Neutrophil (primary cell): ENCODE results near the gene CHTOP.

ENCODE experiments used
- H3K27ac ChIP-seq: fragments of 200-600 bp; sonication (generic); 2 replicates; pipeline ENCODE4 v1.5.1; 2016; ENCODE audit warnings: mild to moderate bottlenecking, moderate library complexity
- H3K27me3 ChIP-seq: fragments of 200-600 bp; sonication (generic); 2 replicates; pipeline ENCODE4 v1.6.0; 2016; ENCODE audit warnings: mild to moderate bottlenecking
- H3K36me3 ChIP-seq: fragments of 200-600 bp; sonication (generic); 2 replicates; pipeline ENCODE4 v1.5.1; 2017
- H3K4me1 ChIP-seq, 2 experiments: fragments of 200-600 bp in 1 of 2; sonication (generic) in 1 of 2; 1 replicate in 1 of 2; 2 replicates in 1 of 2; pipeline versions ENCODE4 v1.5.1 to v1.6.1; 2013 to 2016; ENCODE audit warnings: low read depth in 1 of 2, low read length in 1 of 2, mild to moderate bottlenecking in 1 of 2, moderate library complexity in 1 of 2; ENCODE audit not compliant: control insufficient read depth in 1 of 2, insufficient read depth in 1 of 2
- H3K4me3 ChIP-seq, 2 experiments: fragments of 200-600 bp in 1 of 2; sonication (generic) in 1 of 2; 1 replicate in 1 of 2; 2 replicates in 1 of 2; pipeline ENCODE4 v1.5.1; 2013 to 2016; ENCODE audit warnings: low read depth in 1 of 2, low read length in 1 of 2, mild to moderate bottlenecking in 1 of 2, moderate library complexity in 1 of 2
- H3K9me3 ChIP-seq: fragments of 200-600 bp; sonication (generic); 2 replicates; pipeline ENCODE4 v1.5.1; 2016
- CTCF ChIP-seq: fragments of 200-600 bp; sonication (generic); IDR thresholded peaks from 2 replicates; pipeline ENCODE4 v1.5.1; 2016; ENCODE audit warnings: antibody characterized with exemption

The CHTOP gene

DNA sequence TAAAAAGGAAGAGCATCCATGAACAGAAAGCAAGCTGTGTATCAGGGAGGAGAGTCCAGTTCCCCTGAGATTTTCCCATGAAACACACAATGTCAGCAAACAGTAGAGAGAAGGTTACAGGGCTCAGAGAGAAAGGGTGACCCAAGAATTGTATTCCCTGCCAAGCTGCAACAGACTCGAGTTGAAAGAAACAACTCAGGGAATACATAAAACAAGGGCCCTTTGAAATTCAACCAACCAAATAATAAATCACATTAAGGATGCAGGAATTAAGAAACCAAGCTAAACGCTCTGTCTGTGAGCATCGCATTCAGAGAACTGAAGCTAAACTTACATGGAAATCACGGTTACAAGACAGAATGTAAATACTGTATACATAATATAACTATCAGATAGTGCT is 41.1 kb upstream of the CHTOP start:
- Histone ChIP-seq H3K4me3 (no peak overlapping the region), H3K27ac (no peak overlapping the region), H3K27me3 (no peaks in the 10 kb centered on the region), H3K36me3 (no peaks in the 10 kb centered on the region), H3K9me3 (no peaks in the 10 kb centered on the region), H3K4me1 (no peaks in the 10 kb centered on the region)
- no peak for TF ChIP-seq CTCF

GRCh38 chr1:153597206-153597605 is 36.7 kb upstream of the CHTOP start:
- peaks cover 2 to 12% of the 10 kb centered on the region in 2 experiments for H3K4me1 ChIP-seq
- H3K27ac ChIP-seq = no peak overlapping the region
- H3K4me3 ChIP-seq = no peak overlapping the region
- TF ChIP-seq CTCF = no peak
- H3K36me3 ChIP-seq = no peaks in the 10 kb centered on the region
- peaks cover 27% of the 10 kb centered on the region for H3K27me3 ChIP-seq
- H3K9me3 ChIP-seq = no peaks in the 10 kb centered on the region

- Histone ChIP-seq H3K4me3 (no peak overlapping the region), H3K36me3 (no peaks in the 10 kb centered on the region), H3K27ac (no peak overlapping the region), H3K27me3 (peaks cover 41% of the 10 kb centered on the region), H3K9me3 (no peaks in the 10 kb centered on the region), H3K4me1 (peaks cover 2 to 12% of the 10 kb centered on the region in 2 experiments)
- TF ChIP-seq CTCF = no peak
Measured at GRCh38 chr1:153598309-153599172, 35.3 kb upstream of the CHTOP start.

GRCh38 chr1:153599847-153600246 is 34.0 kb upstream of the CHTOP start:
- no peak for TF ChIP-seq CTCF
- Histone ChIP-seq H3K27ac (no peak overlapping the region), H3K4me3 (no peak overlapping the region)

GRCh38 chr1:153602749-153603148 is 31.1 kb upstream of the CHTOP start:
- no peak overlapping the region for H3K4me3 ChIP-seq

More at GRCh38 chr1:153599847-153600246, 34.0 kb upstream of the CHTOP start:
- Histone ChIP-seq H3K36me3 (no peaks in the 10 kb centered on the region), H3K4me1 (peaks cover 2 to 12% of the 10 kb centered on the region in 2 experiments), H3K9me3 (no peaks in the 10 kb centered on the region), H3K27me3 (peaks cover 54% of the 10 kb centered on the region)

More at GRCh38 chr1:153602749-153603148, 31.1 kb upstream of the CHTOP start:
- Histone ChIP-seq H3K36me3 (no peaks in the 10 kb centered on the region), H3K4me1 (peaks cover 2 to 12% of the 10 kb centered on the region in 2 experiments), H3K9me3 (no peaks in the 10 kb centered on the region), H3K27ac (no peak overlapping the region), H3K27me3 (peaks cover 71% of the 10 kb centered on the region)
- TF ChIP-seq CTCF = no peak
